ENCODE measurements around the gene PRKCB. TPM values are rescaled to one million over a fixed set of nuclear protein-coding genes. Genes with fewer than 3 reads are reported as not detected.

PRKCB gene
- polyA plus RNA-seq, 1 donor (not counting 4 experiments of a cell fraction or from before 2014, with no cell fraction given), result 0.18 TPM

- Histone ChIP-seq H3K4me1 (ENCODE audit: control insufficient read depth, extremely low read depth, insufficient read depth, low read length) (no peaks in the 10 kb centered on the region), H3K9me3 (ENCODE audit: control insufficient read depth, low read depth, low read length) (no peaks in the 10 kb centered on the region), H3K9ac (ENCODE audit: control insufficient read depth, extremely low read depth, insufficient read depth, low read length) (no peak overlapping the region), H4K20me1 (ENCODE audit: control insufficient read depth, extremely low read depth, insufficient read depth, low read length) (no peaks in the 10 kb centered on the region), H3K79me2 (ENCODE audit: control insufficient read depth, insufficient read depth, low read length) (no peaks in the 10 kb centered on the region), H3K36me3 (ENCODE audit: control insufficient read depth in 2 of 2, extremely low read depth in 1 of 2, insufficient read depth in 2 of 2, low read length in 2 of 2) (no peaks in the 10 kb centered on the region), H3K9me1 (ENCODE audit: control insufficient read depth, extremely low read depth, insufficient read depth, low read length) (no peaks in the 10 kb centered on the region), H3K4me2 (ENCODE audit: control insufficient read depth, extremely low read depth, insufficient read depth, low read depth, low read length) (no peak overlapping the region), H2AFZ (ENCODE audit: control insufficient read depth, low read length) (no peak overlapping the region), H3K27ac (ENCODE audit: control insufficient read depth, insufficient read depth, low read length) (no peak overlapping the region), H3K4me3 (ENCODE audit: control insufficient read depth in 2 of 3, extremely low read depth in 1 of 3, insufficient read depth in 2 of 3, low read depth in 1 of 3, low read length in 3 of 3) (no peak overlapping the region), H3K27me3 (ENCODE audit: control insufficient read depth, extremely low read depth, insufficient read depth, low read length) (peaks cover 4% of the 10 kb centered on the region)
- TF ChIP-seq EZH2 (IDR thresholded peaks at IDR 0.05; ENCODE audit: low read length) (no peak), CTCF (optimal IDR thresholded peaks at IDR 0.05 in 1 of 3, IDR thresholded peaks at IDR 0.05 in 1 of 3, conservative IDR thresholded peaks at IDR 0.05 in 1 of 3; ENCODE audit: extremely low read depth in 1 of 3, insufficient read depth in 2 of 3, low read length in 3 of 3) (no peak)
- dilution Hi-C loops (cut with MboI; ENCODE audit: extremely low pct_ligation_motif_present, low sequenced_read_pairs), result no loop called here
- no peak for FAIRE-seq
- DNase-seq (ENCODE audit: low read depth, low spot score), result no peak
These were observed 26.1 kb downstream of the PRKCB start for GRCh38 chr16:23861874-23862273.

GRCh38 chr16:23862556-23862955 lies 26.8 kb downstream of the PRKCB start:
- Histone ChIP-seq H3K4me1 (ENCODE audit: control insufficient read depth, extremely low read depth, insufficient read depth, low read length) (no peaks in the 10 kb centered on the region), H3K9me3 (ENCODE audit: control insufficient read depth, low read depth, low read length) (no peaks in the 10 kb centered on the region), H3K36me3 (ENCODE audit: control insufficient read depth in 2 of 2, extremely low read depth in 1 of 2, insufficient read depth in 2 of 2, low read length in 2 of 2) (no peaks in the 10 kb centered on the region), H3K9ac (ENCODE audit: control insufficient read depth, extremely low read depth, insufficient read depth, low read length) (no peak overlapping the region), H3K27me3 (ENCODE audit: control insufficient read depth, extremely low read depth, insufficient read depth, low read length) (peaks cover 4% of the 10 kb centered on the region), H3K9me1 (ENCODE audit: control insufficient read depth, extremely low read depth, insufficient read depth, low read length) (no peaks in the 10 kb centered on the region), H3K27ac (ENCODE audit: control insufficient read depth, insufficient read depth, low read length) (no peak overlapping the region), H3K79me2 (ENCODE audit: control insufficient read depth, insufficient read depth, low read length) (no peaks in the 10 kb centered on the region), H2AFZ (ENCODE audit: control insufficient read depth, low read length) (no peak overlapping the region), H3K4me2 (ENCODE audit: control insufficient read depth, extremely low read depth, insufficient read depth, low read depth, low read length) (no peak overlapping the region), H3K4me3 (ENCODE audit: control insufficient read depth in 2 of 3, extremely low read depth in 1 of 3, insufficient read depth in 2 of 3, low read depth in 1 of 3, low read length in 3 of 3) (no peak overlapping the region), H4K20me1 (ENCODE audit: control insufficient read depth, extremely low read depth, insufficient read depth, low read length) (no peaks in the 10 kb centered on the region)
- DNase-seq (ENCODE audit: low read depth, low spot score) (no peak), FAIRE-seq (no peak)
- dilution Hi-C loops (cut with MboI; ENCODE audit: extremely low pct_ligation_motif_present, low sequenced_read_pairs), result no loop called here
- TF ChIP-seq CTCF (optimal IDR thresholded peaks at IDR 0.05 in 1 of 3, IDR thresholded peaks at IDR 0.05 in 1 of 3, conservative IDR thresholded peaks at IDR 0.05 in 1 of 3; ENCODE audit: extremely low read depth in 1 of 3, insufficient read depth in 2 of 3, low read length in 3 of 3) (no peak), EZH2 (IDR thresholded peaks at IDR 0.05; ENCODE audit: low read length) (no peak)

Data from keratinocyte (primary cell).